GM18520 (cell line): ENCODE measurements around the gene ZMAT3.

Source experiments
- ATAC-seq: cut with Tn5 transposase; IDR thresholded peaks from one replicate; pipeline ENCODE4 v1.9.1; 2021; ENCODE audit not compliant: unreplicated experiment

The ZMAT3 gene

DNA sequence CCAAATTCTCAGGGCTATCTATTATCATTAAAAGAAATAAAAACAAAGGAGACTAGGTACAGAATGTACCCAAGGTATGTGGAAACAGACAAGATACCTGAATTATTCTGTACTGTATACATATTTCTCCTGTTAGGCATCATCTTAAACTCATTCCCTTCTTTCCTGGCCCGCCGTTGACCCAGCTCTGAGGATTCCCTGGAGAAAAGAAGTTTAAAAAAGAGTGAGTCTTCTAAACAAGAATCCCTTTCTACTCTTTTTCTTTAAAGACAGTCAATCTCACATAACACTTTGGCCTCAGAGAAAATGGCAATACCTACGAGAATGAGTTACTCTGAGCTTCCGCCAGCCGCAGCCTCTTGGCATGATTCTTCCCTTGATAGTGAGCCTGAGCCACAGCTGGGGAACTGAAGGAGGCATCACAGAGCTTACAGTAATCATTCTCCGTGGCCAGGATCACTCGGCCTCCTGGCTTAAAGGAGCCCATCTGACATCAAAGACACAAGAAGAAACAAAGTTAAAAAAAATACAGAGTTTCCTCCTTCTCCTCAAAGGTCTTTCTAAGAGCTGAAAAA lies 44.2 kb downstream of the ZMAT3 start:
- ATAC-seq = no peak

DNA sequence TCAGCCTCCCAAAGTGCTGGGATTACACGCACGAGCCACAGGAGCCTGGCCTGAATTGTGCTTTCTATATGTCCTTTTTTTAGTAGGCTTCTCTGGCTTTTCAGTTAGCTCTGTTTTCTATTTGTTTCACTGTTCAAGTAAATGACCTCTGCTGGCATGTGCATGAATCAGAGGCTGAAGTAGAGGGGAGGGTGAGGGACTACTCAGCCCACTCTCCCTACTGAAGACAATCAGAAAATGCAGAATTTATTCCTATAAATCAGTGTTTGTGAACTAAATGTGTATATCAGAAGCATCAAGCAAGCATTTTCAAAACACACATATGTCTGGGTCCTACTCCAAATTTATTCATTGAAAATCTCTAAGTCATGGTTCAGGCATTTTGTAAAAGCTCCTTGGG lies 45.0 kb downstream of the ZMAT3 start:
- no peak for ATAC-seq

DNA sequence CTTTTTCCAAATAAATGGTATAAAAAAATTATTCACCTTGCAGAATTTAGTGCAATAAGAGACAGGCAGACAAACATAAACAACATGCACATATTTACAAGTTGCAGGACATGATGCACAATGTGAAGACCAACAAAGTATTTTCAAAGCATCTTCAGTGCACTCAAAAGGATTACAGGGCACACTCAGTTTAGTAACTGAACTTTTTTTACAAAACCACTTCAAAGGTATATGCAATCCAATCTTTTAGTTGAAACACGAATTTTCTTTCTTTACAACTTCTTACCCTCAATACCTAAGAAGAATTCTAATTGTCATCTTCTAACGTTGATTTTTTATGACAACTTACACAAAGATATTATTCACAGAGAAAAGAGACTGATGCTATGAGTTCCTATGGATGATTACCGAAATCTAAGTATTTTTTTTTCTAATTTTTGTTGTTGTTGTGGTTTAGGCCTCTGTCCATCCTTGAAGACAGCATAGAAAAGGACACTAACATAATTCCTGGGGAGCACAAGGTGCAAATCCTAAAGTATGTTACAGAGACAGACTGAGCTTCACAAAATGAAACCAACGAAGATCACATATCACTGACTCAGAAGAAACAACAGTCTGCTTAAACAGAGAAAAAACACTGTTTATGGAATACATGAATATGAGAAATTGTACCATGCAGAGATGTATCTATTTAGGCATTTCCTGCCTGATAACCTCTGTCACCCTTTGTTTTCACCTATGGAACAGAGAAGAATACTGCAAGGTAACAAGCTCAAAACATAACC lies 50.3 kb downstream of the ZMAT3 start:
- no peak for ATAC-seq

DNA sequence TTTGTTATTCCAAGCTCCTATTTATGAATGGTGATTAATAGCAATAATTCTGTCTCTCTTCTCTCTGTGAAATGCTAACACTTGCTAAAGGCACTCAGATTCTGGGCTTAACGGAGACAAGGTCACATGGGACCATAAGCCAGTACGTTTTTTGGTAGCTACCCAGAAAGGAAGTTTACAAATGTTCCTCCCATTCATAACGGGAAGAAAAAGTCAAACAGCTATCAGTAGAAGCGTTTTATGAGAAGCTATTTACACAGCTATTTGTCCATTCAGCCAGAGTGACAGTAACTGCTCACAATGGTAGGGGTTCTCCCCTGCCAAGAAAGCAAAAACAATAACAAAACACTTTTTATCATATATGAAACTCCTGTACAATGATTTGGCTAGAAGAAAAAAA lies 51.5 kb downstream of the ZMAT3 start:
- ATAC-seq = no peak

DNA sequence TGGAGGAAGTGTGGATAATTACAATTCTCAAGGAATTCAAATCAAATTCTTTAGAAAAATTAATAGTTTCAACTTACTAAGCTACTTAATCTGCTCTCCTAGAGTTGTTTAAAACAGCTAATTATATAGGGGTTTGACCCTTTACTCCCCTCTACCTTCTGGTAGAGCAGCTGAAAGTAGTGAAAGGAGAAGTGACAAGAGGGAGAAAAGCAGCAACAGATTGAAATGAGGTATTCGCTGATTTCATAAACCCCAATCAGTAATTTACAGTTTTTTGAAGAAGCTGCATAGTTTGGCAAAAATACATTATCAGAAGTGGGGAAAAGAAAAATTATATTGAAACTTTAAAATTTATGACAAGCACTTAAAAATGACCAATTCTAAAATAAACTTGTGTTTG lies 52.8 kb downstream of the ZMAT3 start:
- ATAC-seq = no peak

DNA sequence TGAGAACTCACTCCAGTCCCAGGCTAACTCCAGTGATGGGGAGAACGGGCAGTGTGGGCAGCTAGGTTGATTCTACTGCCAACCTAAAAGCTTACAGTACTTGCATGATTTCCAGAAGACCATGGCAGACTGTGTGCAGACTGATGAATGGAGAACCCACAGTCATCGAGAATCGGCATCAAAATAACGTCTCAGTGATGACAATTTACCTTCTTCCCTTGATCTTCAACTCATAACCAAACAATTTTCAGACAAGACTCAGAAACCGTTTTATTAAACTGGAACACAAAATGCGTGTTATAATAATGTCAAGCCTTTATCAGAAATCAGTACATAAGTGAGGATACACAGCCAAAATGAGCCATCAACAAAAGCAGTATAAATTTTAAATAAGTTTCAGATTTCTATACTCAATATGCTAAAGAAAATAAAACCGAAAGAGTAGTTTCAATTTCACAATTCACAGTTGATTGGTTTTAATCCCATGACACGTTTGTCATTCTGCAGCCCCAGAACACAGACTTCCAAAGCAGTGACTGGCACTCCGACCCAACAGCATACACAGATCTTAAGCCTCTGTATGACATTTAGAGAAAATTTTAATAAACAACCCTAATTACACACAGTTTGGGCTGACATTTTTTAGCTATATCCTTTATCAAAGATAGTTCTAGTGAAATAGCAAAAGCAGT lies 54.5 kb downstream of the ZMAT3 start:
- peak; percentile 54 for ATAC-seq

DNA sequence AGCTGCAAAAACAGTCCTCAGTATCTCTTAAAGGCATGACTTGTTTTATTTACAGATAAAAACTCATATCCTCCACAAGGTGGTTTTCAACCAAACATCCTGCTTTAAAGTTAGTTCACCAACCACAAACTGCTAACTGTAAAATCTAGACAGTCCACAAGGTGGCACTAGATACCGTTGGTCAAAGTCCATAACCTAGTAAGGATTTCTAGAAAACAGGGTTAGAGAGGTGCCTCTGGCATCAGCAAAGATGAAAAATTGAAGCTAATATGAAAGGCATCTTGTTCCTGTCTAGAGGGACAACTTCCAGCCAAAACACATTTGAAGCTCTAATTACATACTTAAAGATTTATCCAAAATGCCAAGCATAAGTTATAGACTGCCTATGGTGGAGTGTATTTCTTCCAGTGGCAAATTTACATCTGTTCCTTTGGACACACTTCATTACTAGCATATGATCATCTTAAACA lies 56.0 kb downstream of the ZMAT3 start:
- peak; percentile 61 for ATAC-seq

DNA sequence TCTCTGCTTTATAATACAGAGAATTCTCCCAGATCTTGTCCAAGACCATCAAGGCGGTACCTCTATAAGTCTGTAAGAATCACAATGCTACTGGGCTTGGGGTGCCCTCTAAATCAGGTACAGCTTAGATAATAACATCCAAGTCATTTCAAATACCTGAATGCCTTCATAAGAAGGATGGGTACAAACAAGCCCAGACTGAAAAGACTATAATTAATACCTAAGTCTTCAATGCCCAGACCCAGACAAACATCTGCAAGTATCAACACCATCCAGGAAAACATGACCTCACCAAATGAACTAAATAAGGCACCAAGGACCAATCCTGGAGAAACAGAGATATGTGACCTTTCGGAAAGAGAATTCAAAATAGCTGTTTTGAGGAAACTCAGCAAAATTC lies 65.9 kb downstream of the ZMAT3 start:
- no peak for ATAC-seq

DNA sequence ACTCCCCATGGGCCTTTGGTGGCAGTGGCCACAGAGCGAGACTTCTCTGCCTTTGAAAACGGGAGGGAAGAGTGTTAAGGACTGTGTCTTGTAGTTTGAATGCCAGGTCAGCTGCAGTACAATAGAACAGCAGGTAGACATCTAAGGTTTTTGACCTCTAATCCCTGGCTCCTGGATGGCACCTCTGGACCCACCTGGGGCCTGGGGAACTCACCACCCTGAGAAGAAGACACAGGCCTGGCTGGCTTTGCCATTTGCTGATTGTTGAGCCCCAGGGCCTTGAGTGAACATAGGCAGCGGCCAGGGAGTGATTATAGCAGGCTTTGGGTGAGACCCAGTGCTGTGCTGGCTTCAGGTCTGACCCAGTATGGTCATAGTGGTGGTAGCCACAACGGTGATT lies 66.4 kb downstream of the ZMAT3 start:
- ATAC-seq = no peak

DNA sequence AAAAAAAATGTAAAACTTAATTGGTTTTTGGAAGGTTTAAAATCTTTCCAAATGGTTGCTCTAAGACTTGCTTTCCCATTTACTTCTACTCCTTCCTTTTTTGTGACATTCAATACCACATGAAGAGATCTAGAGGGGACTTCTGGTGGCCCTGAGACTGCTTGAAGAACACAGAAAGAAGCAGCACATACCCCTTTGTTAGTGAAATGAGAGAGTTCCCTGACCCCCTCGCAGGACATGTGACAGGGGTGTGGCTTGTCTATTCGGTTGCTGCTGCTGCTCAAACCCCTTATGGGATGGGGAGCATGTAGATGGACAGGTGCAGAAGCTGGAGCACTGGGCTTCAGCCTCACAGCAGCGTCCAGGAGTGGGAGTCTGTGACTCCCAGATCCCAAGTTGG lies 71.0 kb downstream of the ZMAT3 start:
- ATAC-seq = no peak

DNA sequence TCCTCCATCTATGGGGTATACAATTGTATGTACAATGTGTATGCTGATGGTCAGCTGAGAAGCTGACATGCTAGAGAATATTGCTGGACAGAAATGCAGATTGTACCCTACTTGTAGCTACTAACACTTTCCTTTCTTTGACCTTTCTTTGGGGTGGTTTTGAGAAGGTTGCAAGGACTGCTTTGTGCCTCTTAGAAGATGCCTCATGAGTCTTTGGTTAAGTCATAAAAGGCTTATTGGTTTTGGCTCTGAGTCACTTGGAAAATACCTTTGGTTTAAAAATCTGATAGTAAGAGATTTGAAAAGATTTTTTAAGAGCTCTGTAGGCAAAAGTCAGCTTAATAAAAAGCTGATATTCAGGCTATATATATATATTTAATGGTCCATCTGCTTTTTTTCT lies 71.5 kb downstream of the ZMAT3 start:
- ATAC-seq = peak; percentile 87

DNA sequence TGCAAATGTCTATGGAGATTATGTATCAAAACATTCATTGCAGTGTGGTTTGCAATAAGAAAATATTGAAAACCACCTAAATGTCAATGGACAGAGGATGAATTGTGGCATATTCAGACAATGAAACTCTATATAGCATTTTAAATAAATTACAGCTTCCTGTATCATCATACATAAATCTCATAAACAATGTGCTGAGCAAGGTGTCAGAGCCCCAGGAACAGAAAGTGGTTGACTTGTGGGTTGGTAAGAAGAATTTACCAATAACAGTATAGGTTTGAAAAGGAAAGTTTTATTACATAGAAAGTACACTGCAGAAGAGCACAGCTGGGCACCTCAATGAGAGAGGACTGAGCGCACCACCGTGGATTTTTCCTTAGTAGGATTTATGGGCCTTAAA lies 75.2 kb downstream of the ZMAT3 start:
- no peak for ATAC-seq

DNA sequence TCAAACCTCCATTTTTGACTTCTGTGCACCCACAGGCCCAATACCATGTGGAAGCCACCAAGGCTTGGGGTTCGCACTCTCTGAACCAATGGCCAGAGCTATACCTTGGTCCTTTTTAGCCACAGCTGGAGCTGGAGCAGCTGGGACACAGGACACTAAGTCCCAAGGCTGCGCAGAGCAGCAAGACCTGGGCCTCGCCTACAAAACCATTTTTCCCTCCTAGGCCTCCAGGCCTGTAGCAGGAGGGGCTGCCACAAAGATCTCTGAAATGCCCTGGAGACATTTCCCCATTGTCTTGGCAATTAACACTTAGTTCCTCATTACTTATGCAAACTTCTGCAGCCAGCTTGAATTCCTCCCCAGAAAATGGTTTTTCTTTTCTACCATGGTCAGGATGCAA lies 81.3 kb downstream of the ZMAT3 start:
- ATAC-seq = no peak

DNA sequence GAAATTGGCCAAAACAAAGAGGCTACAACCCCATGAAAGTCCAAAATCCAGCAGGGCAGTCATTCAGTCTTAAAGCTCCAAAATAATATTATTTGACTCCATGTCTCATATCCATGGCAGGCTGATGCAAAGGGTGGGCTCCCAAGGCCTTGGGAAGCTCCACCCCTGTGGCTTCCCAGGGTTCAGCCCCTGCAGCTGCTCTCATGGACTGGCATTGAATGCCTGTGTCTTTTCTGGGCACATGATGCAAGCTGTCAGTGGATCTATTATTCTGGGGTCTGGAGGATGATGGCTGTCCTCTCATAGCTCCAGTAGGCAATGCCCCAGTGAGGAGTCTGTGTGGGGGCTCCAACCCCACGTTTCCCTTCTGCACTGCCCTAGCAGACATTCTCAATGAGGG lies 81.8 kb downstream of the ZMAT3 start:
- ATAC-seq = no peak

DNA sequence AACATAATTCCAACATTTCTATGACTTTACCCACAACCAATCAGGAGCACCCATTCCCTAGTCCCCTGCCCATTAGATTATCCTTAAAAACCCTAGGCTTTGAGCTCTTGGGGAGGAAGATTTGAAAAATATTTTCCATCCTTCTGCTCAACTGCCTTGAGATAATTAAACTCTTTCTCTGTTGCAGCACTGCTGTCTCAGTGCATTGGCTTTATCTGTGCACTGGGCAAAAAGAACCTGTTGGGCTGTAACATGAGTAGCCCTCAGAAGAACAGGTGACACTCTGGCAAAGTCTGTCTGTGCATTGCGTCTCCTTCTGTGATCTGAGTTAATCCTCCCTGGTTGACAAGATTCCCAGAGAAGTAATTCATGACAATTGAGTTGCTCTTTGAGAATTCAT lies 83.9 kb downstream of the ZMAT3 start:
- no peak for ATAC-seq

DNA sequence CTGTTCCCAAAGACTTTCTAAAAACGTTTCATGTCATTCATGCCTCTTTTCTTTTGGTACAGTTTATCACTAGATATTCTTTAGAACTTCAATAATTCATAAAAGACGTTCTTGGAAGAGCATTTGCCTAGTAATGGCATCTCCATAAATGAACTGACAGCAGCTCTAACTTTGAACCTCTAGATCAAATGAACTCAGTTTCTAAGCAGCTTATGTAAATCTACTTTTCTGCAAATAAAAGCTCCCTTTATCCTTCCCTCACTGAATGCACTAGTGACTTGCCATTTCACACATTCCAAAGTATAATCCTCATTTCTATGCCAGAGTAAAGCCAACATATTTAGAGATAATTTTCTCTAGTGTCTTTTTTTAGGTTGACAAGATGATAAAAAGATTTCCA lies 85.2 kb downstream of the ZMAT3 start:
- no peak for ATAC-seq

DNA sequence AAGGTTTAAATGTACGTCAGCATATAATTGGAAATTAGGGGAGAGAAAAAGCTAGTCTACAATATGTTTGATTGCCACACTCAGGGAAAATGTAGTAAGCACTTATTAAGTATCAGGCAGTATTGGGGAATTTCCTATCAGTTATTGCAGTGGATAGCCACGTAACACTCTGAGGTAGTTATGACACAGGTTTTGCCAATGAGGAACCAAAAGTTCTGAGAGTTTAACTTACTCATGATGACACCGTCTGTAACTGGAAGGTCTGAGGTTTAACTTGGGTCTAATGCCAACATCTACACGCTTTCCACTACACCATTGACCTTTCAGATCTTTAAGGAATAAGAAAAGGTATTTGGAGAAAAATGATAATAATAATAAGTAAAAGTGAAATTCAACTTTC lies 89.5 kb downstream of the ZMAT3 start:
- peak; percentile 100 for ATAC-seq

DNA sequence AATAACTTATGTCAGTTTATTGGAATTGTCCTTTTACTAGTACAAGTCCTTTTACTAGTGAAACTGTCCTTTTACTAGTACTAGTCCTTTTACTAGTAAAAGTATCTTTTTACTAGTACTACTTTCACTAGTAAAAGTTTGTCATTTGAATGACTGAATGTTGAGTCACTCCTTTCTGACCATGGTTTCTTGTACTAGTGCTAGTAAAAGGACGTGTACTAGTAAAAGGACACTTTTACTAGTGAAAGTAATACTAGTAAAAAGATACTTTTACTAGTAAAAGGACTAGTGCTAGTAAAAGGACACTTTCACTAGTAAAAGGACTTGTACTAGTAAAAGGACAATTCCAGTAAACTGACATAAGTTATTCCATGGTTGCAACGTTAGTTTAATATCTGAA lies 96.3 kb downstream of the ZMAT3 start:
- ATAC-seq = no peak

DNA sequence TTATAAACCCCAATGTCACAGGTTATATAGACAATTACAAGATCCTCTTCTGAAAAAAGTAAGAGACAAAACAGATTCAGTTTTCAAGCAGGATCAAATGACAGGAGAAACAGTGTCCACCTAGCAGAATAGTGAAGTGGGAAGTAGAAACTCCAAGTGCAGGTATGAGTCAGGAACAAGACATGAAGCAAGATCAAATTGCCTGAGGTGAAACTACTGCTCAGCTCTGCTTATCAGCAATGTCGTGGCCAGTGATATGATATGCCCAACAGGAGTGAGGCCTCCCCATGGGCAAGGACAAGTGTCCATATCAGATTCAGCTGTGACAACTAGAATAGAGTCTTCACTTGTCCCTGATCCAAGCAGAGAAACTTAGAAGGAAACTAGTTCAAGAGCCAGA lies 100.0 kb downstream of the ZMAT3 start:
- ATAC-seq = no peak

DNA sequence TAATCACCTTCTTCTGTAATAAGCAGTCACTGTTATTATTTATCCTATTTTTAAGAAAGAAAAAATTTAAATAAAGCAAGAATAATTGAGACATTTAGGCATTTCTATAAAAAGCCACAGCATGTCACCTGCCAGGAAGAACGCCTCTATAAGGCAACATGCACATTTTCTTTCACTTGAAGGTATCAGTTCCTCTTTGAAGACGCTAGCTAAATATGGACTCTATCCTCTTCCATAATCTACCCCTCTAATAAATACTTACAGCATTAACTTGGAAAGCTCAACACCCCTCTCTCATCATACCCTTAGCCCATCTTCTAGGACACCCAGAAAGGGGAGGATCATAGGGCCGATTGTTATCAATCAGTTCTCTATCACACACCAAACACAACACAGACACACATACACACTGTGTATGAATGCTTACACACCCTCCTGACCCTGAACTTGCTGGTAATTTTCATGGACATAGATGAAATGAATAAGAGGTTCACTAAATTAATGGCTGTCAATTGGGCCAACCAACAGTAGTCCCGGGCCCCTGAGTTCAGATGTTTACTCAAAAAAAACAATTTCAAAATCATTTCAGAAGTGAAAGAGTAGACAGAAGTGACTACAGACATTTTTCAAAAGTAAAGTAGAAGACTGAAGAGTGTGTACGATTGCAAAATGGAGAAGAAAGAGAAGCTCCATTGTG lies 102.5 kb downstream of the ZMAT3 start:
- peak; percentile 64 for ATAC-seq
